HG02623 (cell line): ENCODE results near the gene SLC5A9.

ENCODE experiments used
- ATAC-seq: cut with Tn5 transposase; IDR thresholded peaks from one replicate; pipeline ENCODE4 v1.9.1; 2021; ENCODE audit warnings: moderate library complexity; ENCODE audit not compliant: unreplicated experiment

Gene SLC5A9

DNA sequence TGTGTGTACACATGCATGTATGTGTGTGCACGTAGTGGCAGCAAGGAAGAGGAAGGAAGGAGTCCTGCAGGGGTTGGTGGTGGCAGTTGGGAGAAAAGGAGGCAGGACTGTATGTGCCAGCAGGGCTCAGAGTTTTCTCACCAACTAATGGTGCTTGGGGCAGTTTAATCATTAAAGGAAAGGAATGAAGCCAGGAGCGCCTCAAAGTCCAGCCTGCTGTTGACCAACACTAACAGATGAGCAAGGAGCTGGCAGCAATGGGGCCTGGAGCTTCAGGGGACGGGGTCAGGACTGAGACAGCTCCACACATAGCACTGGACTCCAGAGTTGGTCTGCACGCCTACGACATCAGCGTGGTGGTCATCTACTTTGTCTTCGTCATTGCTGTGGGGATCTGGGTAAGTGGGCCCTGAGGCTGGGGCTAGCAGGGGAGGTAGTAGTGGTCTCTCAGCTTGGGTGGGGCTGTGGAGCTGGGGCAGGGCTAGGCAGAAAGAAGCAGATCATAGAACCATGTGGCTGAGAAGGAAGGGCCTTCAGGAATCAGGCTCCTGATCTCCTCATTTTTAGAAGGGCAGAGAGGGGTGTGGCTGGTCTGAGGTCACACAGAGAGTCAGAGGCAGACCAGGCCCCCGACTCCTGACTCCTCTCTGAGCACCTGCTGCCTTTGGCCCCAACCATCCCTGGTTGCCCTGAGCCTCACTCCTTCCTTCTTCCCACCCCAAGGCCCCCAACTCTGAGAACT, at the start of gene SLC5A9:
Gene SLC5A9, plus strand, starts transcription at position 216 of the 742 bp plus-strand sequence. Its CDS starts 21 bp downstream, at position 237.
- no peak for ATAC-seq

DNA sequence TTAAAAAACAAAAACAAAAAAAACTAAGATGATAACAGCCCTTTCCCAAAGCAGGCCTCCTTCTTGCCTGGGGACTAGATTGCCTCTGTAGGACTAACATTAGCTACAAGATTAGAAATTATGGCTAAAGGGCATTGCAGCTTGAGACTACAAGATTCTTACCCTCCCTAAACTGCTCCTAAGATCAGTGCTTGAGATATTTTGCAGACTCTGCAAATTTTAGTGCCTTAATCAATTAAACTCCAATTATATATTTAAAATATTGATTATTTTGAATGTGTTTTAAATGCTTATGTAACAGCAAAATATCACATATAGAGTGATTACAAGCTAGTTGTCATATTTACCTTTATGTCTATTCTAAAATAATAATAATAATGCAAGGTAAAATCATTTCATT, 47.4 kb upstream of the SLC5A9 start:
- ATAC-seq: no peak

DNA sequence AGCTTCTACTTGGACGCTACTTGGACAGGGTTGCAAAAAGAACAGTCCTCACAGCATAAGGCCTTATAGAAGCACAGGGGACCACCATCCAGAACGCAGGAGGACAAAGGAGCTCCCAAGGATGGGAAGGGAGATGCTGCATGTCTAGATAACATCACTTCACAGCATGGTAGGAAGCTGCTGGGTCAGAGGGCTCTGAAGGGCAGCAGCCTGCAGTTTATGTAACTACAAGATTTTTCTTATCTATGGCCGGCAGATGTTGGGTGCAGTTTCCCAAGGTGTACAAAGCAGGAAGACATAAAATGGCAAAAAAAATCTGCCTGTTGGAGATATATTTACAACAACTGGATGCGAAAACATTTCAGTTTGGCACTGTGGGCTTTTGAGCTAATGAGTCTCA, 45.3 kb upstream of the SLC5A9 start:
- no peak for ATAC-seq

DNA sequence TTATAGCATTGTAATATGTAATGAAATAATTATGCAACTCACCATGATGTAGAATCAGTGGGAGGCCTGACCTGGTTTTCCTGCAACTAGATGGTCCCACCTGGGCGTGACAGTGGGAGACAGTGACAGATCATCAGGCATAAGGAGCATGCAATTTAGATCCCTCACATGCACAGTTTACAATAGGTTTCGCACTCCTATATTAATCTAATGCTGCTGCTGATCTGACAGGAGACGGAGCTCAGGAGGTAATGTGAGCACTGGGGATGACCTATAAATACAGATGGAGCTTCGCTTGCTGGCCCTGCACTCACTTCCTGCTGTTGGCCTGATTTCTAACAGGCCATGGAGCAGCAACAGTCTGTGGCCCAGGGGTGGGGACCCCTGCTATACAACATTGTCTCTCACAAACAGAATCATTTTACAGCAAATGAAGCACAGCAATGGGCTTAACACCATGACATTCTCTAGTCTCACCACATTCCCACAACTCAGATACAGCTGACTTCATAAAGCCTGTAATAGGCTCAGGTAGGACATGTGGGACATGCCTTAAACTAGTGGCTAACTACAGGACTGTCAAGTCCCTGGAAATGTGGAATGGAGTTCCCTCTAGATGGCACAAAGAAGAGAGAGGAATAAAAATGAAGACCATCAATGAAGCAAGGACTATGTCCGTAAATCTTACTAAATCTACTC, 40.7 kb upstream of the SLC5A9 start:
- no peak for ATAC-seq

DNA sequence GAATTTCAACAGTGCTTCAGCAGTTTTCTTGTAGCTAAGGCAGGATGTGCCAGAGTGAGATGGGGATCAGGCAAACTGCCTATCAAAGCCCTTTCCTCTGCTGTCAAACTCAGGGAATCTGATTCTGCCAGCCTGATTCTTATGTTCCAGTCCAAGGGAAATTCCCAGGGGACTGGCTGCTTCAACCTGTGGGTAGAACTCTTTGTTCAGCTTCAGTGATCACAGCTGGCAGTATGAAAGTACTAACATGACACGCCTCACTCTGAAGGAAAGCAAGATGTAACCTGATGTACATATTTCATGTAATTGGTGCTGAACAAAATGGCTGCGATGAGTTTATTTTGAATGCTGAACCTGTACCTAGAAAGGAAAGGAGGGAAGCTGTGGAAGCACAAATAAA, 40.1 kb upstream of the SLC5A9 start:
- peak; percentile 63 for ATAC-seq

DNA sequence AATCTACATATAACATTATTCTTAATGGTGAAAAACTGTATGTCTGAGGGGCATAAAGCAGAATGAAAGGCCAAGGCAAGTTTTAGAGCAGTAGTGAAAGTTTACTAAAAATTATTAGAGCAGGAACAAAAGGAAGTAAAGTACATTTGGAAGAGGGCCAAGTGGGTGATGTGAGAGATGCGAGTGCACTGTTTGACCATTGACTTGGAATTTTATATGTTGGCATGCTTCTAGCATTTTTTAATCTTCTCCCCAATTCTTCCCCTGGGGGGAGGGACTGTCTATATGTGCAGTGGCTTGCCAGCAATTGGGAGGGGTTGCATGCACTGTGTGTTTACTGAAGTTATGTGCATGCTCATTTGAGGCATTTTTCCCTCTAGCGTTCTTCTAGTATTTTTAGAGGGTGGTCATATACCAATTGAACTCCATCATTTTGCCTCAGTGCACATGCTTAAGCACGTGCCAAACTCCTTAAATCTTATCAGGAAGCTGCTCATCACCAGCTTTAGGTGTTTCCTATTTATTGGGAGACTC, 36.1 kb upstream of the SLC5A9 start:
- no peak for ATAC-seq

DNA sequence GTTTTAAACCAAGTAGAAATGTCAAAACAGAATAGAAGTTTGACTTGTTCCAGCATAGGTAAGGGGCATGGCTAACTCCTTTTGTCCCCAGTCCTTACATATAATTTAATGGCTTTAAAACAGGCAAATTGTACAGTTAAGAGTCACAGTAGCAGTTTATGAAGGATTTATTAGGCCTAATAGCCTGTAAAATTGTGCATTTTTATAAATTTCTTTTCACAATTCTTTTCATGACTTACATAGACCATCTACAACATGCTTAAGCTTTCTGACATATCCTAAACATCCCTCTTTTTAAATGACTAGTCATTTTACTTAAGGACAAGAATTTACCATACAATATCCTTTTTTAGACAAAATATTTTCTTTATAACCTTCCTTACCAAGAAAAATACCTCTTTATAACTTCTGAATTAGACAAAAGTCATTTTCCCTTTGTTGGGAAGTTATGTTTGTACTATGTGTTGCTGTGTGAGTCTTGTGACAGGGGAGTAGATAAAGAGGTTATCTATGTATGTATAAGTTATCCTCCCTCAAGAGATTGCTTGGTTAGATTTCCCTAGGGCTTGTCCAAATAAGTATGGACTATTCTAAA, 34.5 kb upstream of the SLC5A9 start:
- no peak for ATAC-seq

DNA sequence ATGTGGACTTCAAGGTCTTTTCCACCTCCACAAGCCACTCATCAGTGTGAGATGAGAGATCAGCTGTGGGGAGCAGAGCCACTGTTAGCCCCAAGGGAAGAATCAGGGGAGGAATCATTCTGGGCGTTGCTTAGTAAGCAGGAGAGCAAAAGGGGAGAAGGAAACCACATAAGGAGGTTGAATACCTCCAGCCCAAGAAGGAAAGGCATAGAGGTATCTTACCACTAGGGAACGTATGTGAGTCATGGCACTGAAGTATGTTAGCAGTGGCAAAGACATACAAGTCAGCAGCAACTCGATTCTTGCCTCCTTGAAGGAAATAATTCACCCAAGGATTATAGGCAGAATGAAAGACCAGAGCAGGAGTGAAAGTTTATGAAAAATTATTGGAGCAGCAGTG, 31.6 kb upstream of the SLC5A9 start:
- ATAC-seq: no peak

DNA sequence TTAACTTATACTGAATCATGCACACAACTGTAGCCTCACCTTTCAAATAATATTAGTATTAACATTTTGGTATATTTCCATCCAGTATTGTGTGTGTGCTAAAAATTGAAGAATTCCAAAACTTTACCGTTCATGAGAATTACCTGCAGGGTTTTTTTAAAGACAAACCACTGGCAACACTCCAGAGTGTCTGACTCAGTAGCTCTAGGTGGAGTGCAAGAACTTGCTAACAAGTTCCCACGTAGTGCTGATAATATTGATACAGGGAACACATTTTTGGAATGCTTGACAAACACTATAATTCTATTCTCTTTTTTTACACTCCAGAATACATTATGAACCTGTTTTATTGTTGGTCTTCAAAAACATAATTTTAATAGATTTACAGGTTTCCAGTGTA, 27.7 kb upstream of the SLC5A9 start:
- ATAC-seq: no peak

DNA sequence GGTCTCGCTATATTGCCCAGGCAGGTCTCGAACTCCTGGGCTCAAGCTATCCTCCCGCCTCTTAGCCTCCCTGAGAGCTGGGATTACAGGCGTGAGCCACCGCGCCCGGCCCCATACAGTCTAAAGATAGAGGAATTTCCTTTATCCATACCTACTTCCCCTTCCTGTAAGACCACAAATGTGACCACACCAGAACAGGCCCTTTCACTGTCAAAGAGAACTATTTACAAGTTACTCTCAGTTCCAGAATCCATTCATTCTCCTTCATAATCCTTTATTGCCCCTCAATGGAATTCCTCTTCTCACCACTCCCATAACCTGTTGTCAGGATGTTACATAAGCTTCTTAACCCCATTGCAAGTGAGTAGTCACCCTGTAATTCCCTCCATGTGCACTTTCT, 26.3 kb upstream of the SLC5A9 start:
- ATAC-seq: no peak

DNA sequence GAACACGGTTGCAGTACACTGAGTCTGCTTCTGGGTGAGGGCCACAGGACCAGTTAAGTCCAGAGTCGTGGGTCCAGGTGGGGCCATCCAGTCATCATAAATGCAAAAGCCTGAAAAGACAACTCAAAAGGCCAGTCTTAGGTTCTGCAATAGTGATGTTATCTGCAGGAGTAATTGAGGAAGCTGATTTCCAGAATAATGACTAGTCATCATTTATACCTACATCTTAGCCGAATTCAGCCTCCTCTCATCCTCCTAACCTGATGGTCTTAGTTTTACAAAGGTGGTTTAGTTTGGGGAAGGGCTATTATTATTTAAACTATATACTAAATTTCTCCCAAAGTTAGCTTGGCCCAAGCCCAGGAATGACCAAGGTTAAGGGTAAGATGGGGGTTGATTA, 23.5 kb upstream of the SLC5A9 start:
- no peak for ATAC-seq

DNA sequence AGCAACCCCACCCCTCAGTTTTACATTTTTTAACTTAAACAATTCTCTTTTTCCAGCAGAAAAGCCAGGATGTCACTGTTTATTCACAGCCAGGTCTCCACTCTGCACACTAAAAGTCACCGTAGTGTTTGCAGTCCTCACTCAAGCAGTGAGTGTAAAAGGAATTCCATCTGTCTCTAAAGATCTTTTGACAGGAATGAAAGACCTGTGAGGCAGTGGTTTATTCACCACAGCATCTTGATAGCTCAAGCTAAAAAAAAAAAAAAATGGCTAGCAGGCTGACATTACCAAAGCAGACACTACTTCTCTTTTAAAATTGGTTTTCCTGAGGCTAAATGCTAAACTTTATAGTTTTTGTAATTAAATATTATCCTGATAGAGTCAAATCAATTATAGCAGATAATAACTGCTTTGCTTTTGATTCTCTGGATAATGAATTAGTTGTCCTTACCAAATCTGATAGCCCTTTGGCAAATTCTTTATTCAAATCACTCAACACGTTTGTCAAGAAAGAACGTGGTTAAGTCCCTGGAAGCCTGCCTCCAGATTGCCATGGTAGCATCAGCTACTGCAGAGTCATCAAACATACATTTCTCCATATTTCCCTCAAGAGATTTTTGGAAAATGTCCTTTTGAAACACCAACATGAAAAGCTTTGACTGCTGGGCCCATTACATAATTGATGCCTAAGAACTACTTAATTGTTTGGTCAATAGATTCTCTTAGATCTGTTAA, 22.2 kb upstream of the SLC5A9 start:
- no peak for ATAC-seq

DNA sequence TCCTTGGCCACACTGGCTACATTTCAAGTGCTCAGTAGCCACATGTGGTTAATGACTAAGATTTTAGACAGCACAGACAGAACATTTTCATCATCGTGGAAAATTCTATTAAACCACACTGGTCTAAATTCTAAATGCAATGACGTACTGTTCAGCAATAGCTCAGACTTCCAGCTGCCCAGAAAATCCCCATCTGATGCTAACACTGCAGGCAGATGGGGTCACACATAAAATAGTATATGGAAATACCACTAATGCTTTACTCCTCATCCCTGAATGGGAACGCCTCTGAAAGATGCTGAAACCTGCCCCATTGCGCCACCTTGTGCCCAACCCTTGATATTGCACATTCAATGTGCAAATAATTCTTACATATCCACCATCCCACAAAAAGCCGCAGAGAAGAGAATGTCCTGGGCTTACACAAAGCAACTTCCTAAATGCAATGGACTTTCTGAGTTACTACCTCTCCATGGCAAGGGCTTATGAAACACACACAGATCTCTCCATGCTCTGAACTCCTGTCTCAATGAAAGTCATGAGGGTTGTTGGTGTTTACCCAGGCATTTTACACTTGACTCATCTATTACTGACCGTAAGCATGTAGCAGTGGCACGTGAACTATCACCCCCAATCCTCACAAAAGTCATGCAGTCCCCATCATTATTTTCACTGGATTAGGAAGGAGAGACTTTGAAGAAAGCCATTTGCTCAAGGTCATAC, 20.3 kb upstream of the SLC5A9 start:
- no peak for ATAC-seq

DNA sequence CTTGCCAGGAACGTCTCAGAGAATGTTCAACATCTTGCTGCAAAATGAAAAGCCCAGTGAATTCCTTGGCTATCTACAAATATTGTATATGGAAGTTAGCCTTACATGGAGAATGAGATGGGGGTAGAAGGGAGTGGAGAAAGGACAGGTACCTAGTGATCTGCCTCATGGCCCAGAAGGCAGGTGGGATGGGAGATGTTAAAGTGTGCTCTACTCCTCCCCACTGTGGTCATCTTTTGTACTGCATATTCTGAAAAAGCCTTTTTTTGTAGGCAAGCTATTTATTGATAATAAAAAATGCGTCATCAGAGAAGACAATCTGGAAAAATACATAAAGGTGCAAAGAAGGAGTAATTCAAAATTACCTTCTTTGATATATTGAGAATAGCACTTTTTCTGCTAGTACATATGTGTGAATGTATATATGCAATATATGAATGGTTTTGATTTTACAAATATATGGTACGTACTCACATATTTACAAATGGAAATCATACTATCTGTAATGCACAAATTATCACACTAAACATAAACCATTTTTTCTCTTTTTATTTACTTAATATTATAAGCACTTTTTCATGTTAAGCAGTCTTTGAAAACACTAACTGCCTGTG, 19.1 kb upstream of the SLC5A9 start:
- peak; percentile 52 for ATAC-seq

DNA sequence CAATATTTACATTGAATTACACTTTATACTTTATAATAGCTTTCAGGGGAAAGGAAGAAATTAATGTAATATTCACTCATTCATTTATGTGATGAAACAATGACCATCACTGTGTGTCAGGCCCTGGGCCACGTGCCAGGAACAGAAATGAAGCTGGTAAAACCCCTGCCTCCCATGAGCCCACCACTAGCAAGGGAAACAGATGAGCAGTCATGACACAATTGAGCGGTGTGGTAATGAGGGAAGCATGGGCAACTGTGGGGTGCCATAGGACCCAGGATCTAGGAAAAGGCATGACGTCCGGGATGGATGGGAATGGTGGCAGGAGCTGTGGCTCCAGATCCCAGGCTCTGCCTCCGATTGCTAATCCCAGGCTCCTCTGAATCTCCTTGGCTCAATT, 17.0 kb upstream of the SLC5A9 start:
- no peak for ATAC-seq

DNA sequence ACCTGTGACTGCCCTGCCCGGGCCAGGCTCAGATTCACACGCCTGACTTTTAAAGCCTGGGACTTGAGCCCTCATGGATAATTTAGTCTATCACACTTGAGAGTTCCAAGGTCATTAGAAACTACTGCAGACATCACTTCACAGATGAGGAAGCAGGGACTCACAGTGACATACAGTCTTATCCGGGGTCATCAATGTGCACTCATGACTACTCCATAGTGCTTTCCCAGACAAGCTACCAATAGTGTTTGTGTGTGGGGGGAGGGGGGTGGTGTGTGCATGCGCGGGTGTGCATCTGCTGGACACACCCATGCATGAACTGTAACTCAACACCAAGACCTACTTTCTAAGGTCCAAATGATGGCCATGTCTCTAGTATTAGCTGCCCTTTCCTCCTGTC, 16.1 kb upstream of the SLC5A9 start:
- no peak for ATAC-seq

DNA sequence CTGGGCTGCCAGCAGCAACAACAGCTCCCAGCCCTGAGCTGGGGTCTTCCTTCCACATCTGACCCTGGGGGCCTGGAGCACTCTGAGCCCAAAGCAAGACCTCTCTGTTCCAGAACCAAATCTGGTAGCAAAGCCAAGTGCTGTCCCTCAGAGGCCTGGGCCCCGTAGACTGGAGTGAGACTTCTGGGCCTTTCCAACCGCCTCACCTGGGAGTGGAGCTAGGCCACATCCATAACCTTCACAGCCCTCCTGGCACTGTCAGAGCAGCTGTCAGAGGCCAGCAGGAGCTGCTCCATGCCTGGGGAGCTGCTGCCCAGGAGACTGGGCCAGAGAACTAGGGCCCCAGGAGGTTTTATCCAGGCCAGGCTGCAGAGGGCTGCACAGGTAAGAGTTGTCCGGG, 15.4 kb upstream of the SLC5A9 start:
- ATAC-seq: no peak

DNA sequence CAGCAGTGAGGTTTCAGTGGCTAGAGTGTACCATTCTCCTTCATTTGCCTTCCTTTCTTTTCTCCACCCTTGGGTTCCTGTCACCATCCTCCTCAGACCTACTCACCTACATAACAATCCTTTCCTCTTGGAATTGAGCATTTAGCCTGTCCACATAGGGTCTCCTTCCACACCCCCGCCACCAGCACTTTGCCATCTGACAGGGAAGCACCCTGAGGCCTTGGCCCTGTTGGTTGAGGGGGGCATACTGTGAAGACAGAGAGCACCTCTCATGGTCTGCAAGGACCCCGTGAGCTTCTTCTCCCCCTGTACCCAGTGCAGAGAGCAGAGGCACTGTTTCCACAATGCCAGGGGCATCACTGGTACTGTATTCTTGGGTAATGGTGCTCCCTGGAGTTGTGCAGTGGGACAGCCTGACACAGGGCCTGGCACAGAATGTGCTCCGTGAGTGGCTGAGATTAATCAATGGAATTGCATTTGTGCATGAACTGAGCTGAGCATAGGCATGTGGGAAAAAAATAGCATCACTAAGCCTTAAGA, 14.9 kb upstream of the SLC5A9 start:
- no peak for ATAC-seq

DNA sequence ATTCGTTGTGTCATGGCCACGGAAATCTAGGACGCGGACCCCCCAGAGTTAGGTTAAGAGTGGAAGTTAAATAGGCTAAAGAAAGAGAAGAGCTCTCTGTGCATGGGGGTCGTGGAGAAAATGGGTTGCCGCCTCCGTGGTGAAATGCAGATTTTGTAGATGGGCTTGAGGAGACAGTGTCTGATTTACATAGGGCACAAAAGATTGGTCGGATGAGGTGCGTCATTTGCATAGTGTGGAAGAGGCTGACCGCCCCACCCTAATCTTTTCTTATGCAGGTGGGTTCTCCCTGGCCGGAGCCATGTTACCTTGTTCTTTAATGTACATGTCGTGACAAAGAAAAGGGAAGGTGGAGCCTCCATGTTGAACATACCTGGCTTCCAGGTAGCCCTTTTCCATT, 14.3 kb upstream of the SLC5A9 start:
- no peak for ATAC-seq

DNA sequence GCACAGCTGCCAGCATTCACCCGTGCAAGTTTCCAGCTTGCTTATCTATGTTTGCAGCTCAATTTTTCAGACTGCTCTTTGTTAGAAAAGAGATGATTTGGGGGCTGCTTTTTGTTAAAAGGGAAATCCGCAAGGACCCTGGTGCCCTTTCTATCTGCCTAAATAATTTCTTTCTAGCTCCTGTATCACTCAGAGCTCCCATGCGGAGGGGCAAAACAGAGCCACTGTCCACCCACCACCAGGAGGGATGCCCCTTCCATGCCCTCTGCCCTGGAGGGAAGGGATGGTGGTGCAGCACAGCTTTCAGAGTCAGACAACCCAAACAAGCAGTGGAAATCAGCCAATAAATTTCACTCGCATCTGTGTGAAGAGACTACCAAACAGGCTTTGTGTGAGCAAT, 13.9 kb upstream of the SLC5A9 start:
- ATAC-seq: no peak
